A549 (cell line): ENCODE results near the gene AKNAD1. TPM values are rescaled to one million over a fixed set of nuclear protein-coding genes. Genes with fewer than 3 reads are reported as not detected.

Experiments
- ATAC-seq, 2 experiments: fragments of 200-7000 bp in 1 of 2; fragments of >200 bp in 1 of 2; cut with Nextera tagmentation in 1 of 2; cut with Tn5 transposase in 1 of 2; 3 replicates each; pipeline versions ENCODE4 v1.8.0 to v1.9.1; 2018 to 2020; ENCODE audit warnings: mild to moderate bottlenecking in 1 of 2, moderate library complexity in 1 of 2
- CTCF ChIA-PET: fragments of 300-600 bp; sonication (Branson Sonifier 250); formaldehyde crosslinking; extraction: SDS; loops from one replicate; lab custom pipeline; 2021; ENCODE audit warnings: antibody characterized with exemption, inconsistent platforms; lab: Yijun Ruan, JAX
- POLR2A ChIA-PET: fragments of 350-600 bp; formaldehyde crosslinking; extraction: SDS; loops from one replicate; lab custom pipeline; 2021; ENCODE audit warnings: antibody characterized with exemption, inconsistent platforms; lab: Yijun Ruan, JAX
- DNase-seq, 2 experiments: peaks; one replicate each; pipeline versions ENCODE4 v3.0.0 to v3.0.0-alpha.2; 2011 to 2016; ENCODE audit warnings: low read depth in 1 of 2, low spot score in 1 of 2
- FAIRE-seq: peaks from 2 replicates; lab custom pipeline; 2011; peaks lifted over from hg19 to GRCh38; lab: Jason Lieb, UNC
- H3K27ac ChIP-seq, 2 experiments: fragments of >200 bp; sonication (Bioruptor Twin); formaldehyde crosslinking; 3 replicates each; pipeline ENCODE4 v1.5.1; 2016 to 2017
- H3K4me1 ChIP-seq: fragments of >200 bp; sonication (Bioruptor Twin); formaldehyde crosslinking; 3 replicates; pipeline ENCODE4 v1.6.1; 2016
- H3K4me2 ChIP-seq: fragments of >200 bp; sonication (Bioruptor Twin); formaldehyde crosslinking; 3 replicates; pipeline ENCODE4 v1.6.1; 2016
- H3K4me3 ChIP-seq: fragments of >200 bp; sonication (Bioruptor Twin); formaldehyde crosslinking; 3 replicates; pipeline ENCODE4 v1.5.1; 2016
- H3K9me3 ChIP-seq: fragments of >200 bp; sonication (Bioruptor Twin); formaldehyde crosslinking; 3 replicates; pipeline ENCODE4 v1.6.1; 2016
- CEBPB ChIP-seq, 2 experiments: fragments of >200 bp in 1 of 2; sonication (Bioruptor Twin) in 1 of 2; formaldehyde crosslinking in 1 of 2; IDR thresholded peaks; 2 replicates each; pipeline ENCODE4 v1.6.1; 2012 to 2016
- CHD4 ChIP-seq: fragments of 200-600 bp; sonication (generic); IDR thresholded peaks from 2 replicates; pipeline ENCODE4 v1.6.1; 2016; ENCODE audit warnings: antibody characterized with exemption, mild to moderate bottlenecking, borderline replicate concordance
- EHF ChIP-seq: fragments of 250-450 bp; sonication (Bioruptor Pico); IDR thresholded peaks from 2 replicates; pipeline ENCODE4 v1.5.0; 2020; ENCODE audit warnings: mild to moderate bottlenecking
- EHMT2 ChIP-seq: fragments of 200-600 bp; sonication (generic); IDR thresholded peaks from 2 replicates; pipeline ENCODE4 v1.6.1; 2016; ENCODE audit warnings: antibody characterized with exemption, low read depth, mild to moderate bottlenecking, moderate library complexity
- FOSB ChIP-seq: fragments of 250-450 bp; sonication (Bioruptor Pico); IDR thresholded peaks from 2 replicates; pipeline ENCODE4 v1.5.0; 2020; ENCODE audit warnings: mild to moderate bottlenecking, moderate library complexity
- FOXS1 ChIP-seq: fragments of 250-450 bp; sonication (Bioruptor Pico); IDR thresholded peaks from 2 replicates; pipeline ENCODE4 v1.5.0; 2020; ENCODE audit warnings: mild to moderate bottlenecking, moderate library complexity
- GATA3 ChIP-seq: IDR thresholded peaks from 2 replicates; pipeline ENCODE4 v1.6.1; 2012; ENCODE audit warnings: borderline replicate concordance
- HEYL ChIP-seq: fragments of 250-450 bp; sonication (Bioruptor Pico); IDR thresholded peaks from 2 replicates; pipeline ENCODE4 v1.8.0; 2021; ENCODE audit warnings: mild to moderate bottlenecking, moderate library complexity
- KDM1A ChIP-seq: fragments of 200-600 bp; sonication (generic); IDR thresholded peaks from 2 replicates; pipeline ENCODE4 v1.6.1; 2016; ENCODE audit warnings: low read depth, mild to moderate bottlenecking
- MYC ChIP-seq: IDR thresholded peaks from 2 replicates; pipeline ENCODE4 v1.6.1; 2012; ENCODE audit warnings: mild to moderate bottlenecking, inconsistent platforms, low read length, improper control_type of control experiment, borderline replicate concordance
- PBX3 ChIP-seq: IDR thresholded peaks from 2 replicates; pipeline ENCODE4 v1.6.1; 2012
- RAD21 ChIP-seq, 2 experiments: fragments of >200 bp in 1 of 2; sonication (Bioruptor Twin) in 1 of 2; formaldehyde crosslinking in 1 of 2; IDR thresholded peaks in 1 of 2; conservative IDR thresholded peaks in 1 of 2; 2 replicates in 1 of 2; 3 replicates in 1 of 2; pipeline ENCODE4 v1.6.1; 2012 to 2018; ENCODE audit warnings: inconsistent platforms in 1 of 2
- RFX5 ChIP-seq: fragments of 450-650 bp; IDR thresholded peaks from 2 replicates; pipeline ENCODE4 v1.7.1; 2014; ENCODE audit warnings: antibody characterized with exemption, mild to moderate bottlenecking, moderate library complexity
- TFCP2L1 ChIP-seq: fragments of 250-450 bp; sonication (Bioruptor Pico); IDR thresholded peaks from 2 replicates; pipeline ENCODE4 v1.5.0; 2021; ENCODE audit warnings: mild to moderate bottlenecking
- ZC3H11A ChIP-seq: fragments of 450-650 bp; IDR thresholded peaks from 2 replicates; pipeline ENCODE4 v1.6.1; 2014; ENCODE audit warnings: antibody characterized with exemption, mild to moderate bottlenecking
- ZFP36 ChIP-seq: fragments of 450-650 bp; IDR thresholded peaks from 2 replicates; pipeline ENCODE4 v1.6.1; 2014; ENCODE audit warnings: borderline replicate concordance; ENCODE audit not compliant: partially characterized antibody
- WGBS: methylation state at CpG from one replicate; pipeline ENCODE4 v1.1.6; 2017; ENCODE audit errors: missing lambda C conversion rate; 5-methylcytosine and 5-hydroxymethylcytosine counted together
- polyA plus RNA-seq, 4 experiments: library from polyadenylated mRNA; depleted of rRNA in 3 of 4; stranded (reverse); fragments of >200 nt; fragmentation: RNase III in 1 of 4; extraction: RNeasy Plus Mini Kit Qiagen cat#74134 plus additional on column Dnase treatment in 1 of 4; gene quantifications; 2 replicates in 3 of 4; 3 replicates in 1 of 4; pipeline ENCODE4 v1.2.3, GENCODE V29; 2011 to 2017
- TF ChIP-seq, protein P1 (sequence below): IDR thresholded peaks from 2 replicates; pipeline ENCODE4 v1.6.1; 2012; ENCODE audit warnings: low read depth, borderline replicate concordance
- TF ChIP-seq, protein P2 (sequence below): fragments of 250-450 bp; sonication (Bioruptor Pico); IDR thresholded peaks from 2 replicates; pipeline ENCODE4 v1.5.0; 2020; ENCODE audit warnings: low read depth, mild to moderate bottlenecking, moderate library complexity
- TF ChIP-seq, protein P3 (sequence below): fragments of 450-650 bp; IDR thresholded peaks from 2 replicates; pipeline ENCODE4 v1.6.1; 2014; ENCODE audit warnings: antibody characterized with exemption

Gene AKNAD1
- polyA plus RNA-seq, 2 of the 4 experiments (the other 2 are of a cell fraction), result 0.56 to 1.3 TPM

DNA sequence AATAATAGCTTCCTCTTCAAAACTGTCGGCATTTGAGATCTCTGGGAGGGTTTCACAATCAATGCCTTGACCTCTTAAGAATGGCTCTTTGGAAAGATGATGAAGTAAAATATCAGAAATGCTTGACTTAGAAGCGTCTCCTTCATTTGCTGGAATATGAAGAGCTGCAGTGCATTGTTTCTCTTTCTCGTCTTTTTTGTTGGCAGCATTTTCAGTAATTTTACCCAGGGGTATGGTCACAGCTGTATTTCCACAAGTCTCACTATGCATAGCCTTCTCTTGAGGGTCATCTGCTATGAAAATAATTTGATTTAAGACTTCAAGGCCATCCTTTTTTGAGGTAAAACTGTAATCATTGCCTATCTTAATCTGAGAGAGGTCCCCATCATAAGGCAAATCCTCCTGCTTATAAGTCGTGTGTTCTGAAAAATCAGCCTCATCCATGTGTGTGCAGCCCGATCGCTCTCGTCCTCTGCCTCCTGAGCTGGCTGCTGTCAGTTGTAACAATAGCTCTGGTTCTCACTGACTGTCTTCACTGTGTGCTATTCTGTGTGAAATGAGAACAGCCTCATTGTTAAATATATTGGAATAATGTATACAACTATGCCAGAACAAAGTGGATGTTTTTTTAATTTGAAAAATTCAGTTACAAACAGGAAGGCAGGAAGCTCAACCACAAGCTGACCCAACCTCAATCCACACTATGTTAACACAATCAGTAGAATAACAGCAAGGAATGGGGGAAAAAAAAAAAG is 4.5 kb downstream of the AKNAD1 start:
- TF ChIP-seq MYC, result no peak
- no peak for TF ChIP-seq HEYL (CRISPR knock-in tag)
- TF ChIP-seq GATA3, result no peak
- no peak for TF ChIP-seq FOSB (CRISPR knock-in tag)
- no peak for TF ChIP-seq ZFP36
- no peak for TF ChIP-seq EHMT2
- CTCF ChIA-PET, result interaction anchor here (1.4 to 1.8 kb wide), 2 partner anchors 24 to 29 kb away, joined by 3 to 6 read pairs; no protein-coding TSS in a partner anchor
- H3K4me3 ChIP-seq, result no peak overlapping the region
- FAIRE-seq, result no peak
- ATAC-seq, result no peak
- H3K4me2 ChIP-seq, result no peak overlapping the region
- H3K4me1 ChIP-seq, result no peaks in the 10 kb centered on the region
- no peaks in the 10 kb centered on the region for H3K9me3 ChIP-seq
- WGBS, result 53% methylated on average over 7 of the region's 7 CpGs
- DNase-seq, result no peak
- no peak overlapping the region for H3K27ac ChIP-seq
- POLR2A ChIA-PET, result no interaction called here

DNA sequence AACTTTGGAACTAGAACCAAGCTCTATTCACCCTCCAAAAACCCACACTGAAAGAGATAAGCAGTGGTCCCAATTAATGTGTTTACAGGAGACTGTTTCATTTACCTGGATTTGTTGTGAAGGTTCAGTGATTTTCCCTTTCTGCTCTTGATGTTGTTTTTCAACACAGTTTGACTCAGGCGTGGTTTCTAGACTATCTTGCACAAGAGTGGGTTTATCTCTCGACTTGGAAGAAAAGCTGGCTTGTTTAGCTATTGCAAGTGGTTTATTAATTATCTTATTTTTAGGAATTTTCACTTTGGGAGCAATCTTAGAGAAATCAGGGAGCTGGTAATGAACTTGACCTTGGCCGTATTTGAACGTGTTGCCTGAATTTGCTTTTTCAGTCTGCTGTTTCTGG is 5.3 kb downstream of the AKNAD1 start:
- ATAC-seq (no peak), DNase-seq (no peak), FAIRE-seq (no peak)
- Histone ChIP-seq H3K4me1 (no peaks in the 10 kb centered on the region), H3K9me3 (no peaks in the 10 kb centered on the region), H3K4me2 (no peak overlapping the region), H3K4me3 (no peak overlapping the region), H3K27ac (no peak overlapping the region)
- WGBS, result 62% methylated on average over 4 of the region's 4 CpGs
- TF ChIP-seq CEBPB (IDR thresholded peaks at IDR 0.05), result no peak
- ChIA-PET POLR2A (no interaction called here), CTCF (interaction anchor here (1.4 to 1.8 kb wide), 2 partner anchors 23 to 29 kb away, joined by 3 to 6 read pairs; no protein-coding TSS in a partner anchor)

DNA sequence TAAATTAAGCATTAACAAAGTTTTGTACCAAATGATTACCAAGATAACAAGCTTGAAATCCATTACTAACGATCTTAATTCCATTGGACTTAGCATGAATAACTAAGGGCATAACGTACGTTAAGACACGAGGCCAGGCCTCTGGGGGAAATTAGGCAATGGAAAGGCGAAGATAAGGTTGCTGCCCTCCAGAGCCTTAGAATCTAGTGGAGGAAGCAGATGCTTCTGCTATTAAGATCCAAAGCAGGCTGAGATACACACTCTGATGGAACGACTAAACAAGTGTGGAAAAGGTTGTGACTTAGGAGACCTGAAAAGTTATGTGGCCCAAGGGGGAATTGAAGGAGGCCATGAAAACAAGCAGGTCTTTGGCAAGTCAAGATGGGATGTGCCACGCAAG is 6.0 kb downstream of the AKNAD1 start:
- H3K4me3 ChIP-seq, result no peak overlapping the region
- TF ChIP-seq TFCP2L1 (CRISPR knock-in tag) (no peak), MYC (no peak), FOXS1 (CRISPR knock-in tag) (no peak)
- TF ChIP-seq, protein P1, sequence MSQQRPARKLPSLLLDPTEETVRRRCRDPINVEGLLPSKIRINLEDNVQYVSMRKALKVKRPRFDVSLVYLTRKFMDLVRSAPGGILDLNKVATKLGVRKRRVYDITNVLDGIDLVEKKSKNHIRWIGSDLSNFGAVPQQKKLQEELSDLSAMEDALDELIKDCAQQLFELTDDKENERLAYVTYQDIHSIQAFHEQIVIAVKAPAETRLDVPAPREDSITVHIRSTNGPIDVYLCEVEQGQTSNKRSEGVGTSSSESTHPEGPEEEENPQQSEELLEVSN, result no peak
- ChIA-PET CTCF (interaction anchor here (1.3 to 1.8 kb wide), 3 partner anchors 21 to 28 kb away, joined by 3 to 6 read pairs (median 3); no protein-coding TSS in a partner anchor), POLR2A (no interaction called here)
- no peak overlapping the region for H3K4me2 ChIP-seq
- H3K4me1 ChIP-seq, result no peaks in the 10 kb centered on the region
- FAIRE-seq, result no peak
- 72% methylated on average over 7 of the region's 7 CpGs for WGBS
- H3K9me3 ChIP-seq, result no peaks in the 10 kb centered on the region
- no peak for DNase-seq
- H3K27ac ChIP-seq, result no peak overlapping the region
- ATAC-seq, result no peak

DNA sequence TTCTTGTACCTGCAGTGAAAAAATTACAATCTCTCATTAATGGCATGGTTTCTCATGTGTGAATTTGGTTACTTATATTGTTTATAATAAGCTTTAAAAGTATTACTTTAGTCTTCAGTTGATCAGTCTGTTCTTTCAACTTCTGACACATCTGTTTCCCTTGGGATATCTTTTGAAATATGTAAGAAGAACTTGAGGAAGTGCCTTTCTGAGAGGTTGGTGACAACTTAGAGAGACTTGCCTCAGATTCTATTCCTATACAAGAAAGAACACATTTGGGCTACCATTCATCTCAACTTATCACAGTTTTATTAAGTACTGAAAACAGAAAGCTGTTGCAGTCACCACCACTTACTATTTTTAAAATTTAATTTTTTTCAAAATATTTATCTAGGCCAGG is 8.1 kb downstream of the AKNAD1 start:
- CTCF ChIA-PET, result interaction anchor here (1.0 to 4.3 kb wide), 2 partner anchors 20 to 49 kb away, joined by 3 to 20 read pairs; no protein-coding TSS in a partner anchor
- Histone ChIP-seq H3K4me1 (no peaks in the 10 kb centered on the region), H3K27ac (no peak overlapping the region), H3K4me3 (no peak overlapping the region), H3K4me2 (no peak overlapping the region), H3K9me3 (no peaks in the 10 kb centered on the region)
- FAIRE-seq (no peak), DNase-seq (no peak), ATAC-seq (no peak)
- POLR2A ChIA-PET, result no interaction called here
- TF ChIP-seq CHD4, result no peak
- TF ChIP-seq KDM1A, result no peak
- TF ChIP-seq, protein P2, sequence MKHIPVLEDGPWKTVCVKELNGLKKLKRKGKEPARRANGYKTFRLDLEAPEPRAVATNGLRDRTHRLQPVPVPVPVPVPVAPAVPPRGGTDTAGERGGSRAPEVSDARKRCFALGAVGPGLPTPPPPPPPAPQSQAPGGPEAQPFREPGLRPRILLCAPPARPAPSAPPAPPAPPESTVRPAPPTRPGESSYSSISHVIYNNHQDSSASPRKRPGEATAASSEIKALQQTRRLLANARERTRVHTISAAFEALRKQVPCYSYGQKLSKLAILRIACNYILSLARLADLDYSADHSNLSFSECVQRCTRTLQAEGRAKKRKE (CRISPR knock-in tag), result no peak
- no peak for TF ChIP-seq ZFP36
- TF ChIP-seq ZC3H11A, result no peak
- no peak for TF ChIP-seq PBX3
- no peak for TF ChIP-seq RAD21 (conservative IDR thresholded peaks at IDR 0.05 in 1 of 2, IDR thresholded peaks at IDR 0.05 in 1 of 2)
- TF ChIP-seq RFX5, result no peak
- no peak for TF ChIP-seq TFCP2L1 (CRISPR knock-in tag)
- TF ChIP-seq MYC, result no peak
- TF ChIP-seq EHF, result no peak
- TF ChIP-seq, protein P3, sequence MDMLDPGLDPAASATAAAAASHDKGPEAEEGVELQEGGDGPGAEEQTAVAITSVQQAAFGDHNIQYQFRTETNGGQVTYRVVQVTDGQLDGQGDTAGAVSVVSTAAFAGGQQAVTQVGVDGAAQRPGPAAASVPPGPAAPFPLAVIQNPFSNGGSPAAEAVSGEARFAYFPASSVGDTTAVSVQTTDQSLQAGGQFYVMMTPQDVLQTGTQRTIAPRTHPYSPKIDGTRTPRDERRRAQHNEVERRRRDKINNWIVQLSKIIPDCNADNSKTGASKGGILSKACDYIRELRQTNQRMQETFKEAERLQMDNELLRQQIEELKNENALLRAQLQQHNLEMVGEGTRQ, result no peak
